Small intestine (tissue), 16 donors: ENCODE measurements around the gene DUSP11. TPM values are rescaled to one million over a fixed set of nuclear protein-coding genes. Genes with fewer than 3 reads are reported as not detected.
A peak's percentile ranks its signal among the peaks of the same experiment; 100 is the strongest.

ENCODE experiments used
- DNase-seq, 2 donors: peaks; one replicate each; pipeline versions ENCODE4 v3.0.0 to v3.0.0-alpha.2; 2013
- FAIRE-seq: peaks from 2 replicates; lab custom pipeline; 2012; peaks lifted over from hg19 to GRCh38; lab: Jason Lieb, UNC
- H3K27ac ChIP-seq, 3 donors: one replicate each; pipeline ENCODE4 v1.5.1; 2013; ENCODE audit warnings: low read length in 2 of 3, mild to moderate bottlenecking in 2 of 3, control low read depth in 1 of 3, inconsistent platforms in 1 of 3, low read depth in 1 of 3, moderate library complexity in 1 of 3
- H3K27me3 ChIP-seq, 3 donors: one replicate each; pipeline ENCODE4 v1.6.1; 2013; ENCODE audit warnings: low read length in 3 of 3, inconsistent platforms in 1 of 3; ENCODE audit not compliant: control insufficient read depth in 3 of 3, insufficient read depth in 3 of 3
- H3K36me3 ChIP-seq, 3 donors: one replicate each; pipeline ENCODE4 v1.6.1; 2013; ENCODE audit warnings: low read length in 3 of 3, inconsistent platforms in 1 of 3, low read depth in 1 of 3, mild to moderate bottlenecking in 1 of 3, moderate library complexity in 1 of 3; ENCODE audit not compliant: control insufficient read depth in 3 of 3, insufficient read depth in 2 of 3
- H3K4me1 ChIP-seq, 3 donors: one replicate each; pipeline ENCODE4 v1.6.1; 2013; ENCODE audit warnings: low read length in 2 of 3, inconsistent platforms in 1 of 3, low read depth in 1 of 3, mild to moderate bottlenecking in 1 of 3, moderate library complexity in 1 of 3; ENCODE audit not compliant: control insufficient read depth in 3 of 3, insufficient read depth in 2 of 3
- H3K4me3 ChIP-seq, 3 donors: one replicate each; pipeline ENCODE4 v1.5.1; 2013; ENCODE audit warnings: low read length in 3 of 3, control low read depth in 1 of 3, inconsistent platforms in 1 of 3, low read depth in 1 of 3, mild to moderate bottlenecking in 1 of 3, moderate library complexity in 1 of 3
- H3K9me3 ChIP-seq, 2 donors: one replicate each; pipeline ENCODE4 v1.6.1; 2013; ENCODE audit warnings: low read depth in 1 of 2, low read length in 1 of 2; ENCODE audit not compliant: control insufficient read depth in 2 of 2, insufficient read depth in 1 of 2
- WGBS, 3 donors: extraction: QIAGEN DNeasy Blood & Tissue Kit; methylation state at CpG; one replicate each; pipeline ENCODE4 v1.1.7; 2013; 5-methylcytosine and 5-hydroxymethylcytosine counted together
- long read RNA-seq, 10 donors: transcript quantifications; one replicate each; lab custom pipeline, GENCODE V29; 2026
- polyA plus RNA-seq, 4 donors: library from polyadenylated mRNA; stranded (reverse) in 3 of 4; unstranded in 1 of 4; fragments of 200-250 nt in 3 of 4; fragments of 120-200 nt in 1 of 4; gene quantifications; one replicate each; pipeline versions ENCODE4 v1.2.1 to v1.2.3, GENCODE V29; 2013
- donor health status: healthy with polysubstance abuse.
- donor health status: control.
- donor health status: control.
- donor health status: Bipolar disorder and iron deficiency.
- donor health status: healthy.

The DUSP11 gene
- 10 to 100 TPM; 14.9 to 31.3 (median 21.1) TPM for polyA plus RNA-seq
- long read RNA-seq, donor 1: 0 reads
- long read RNA-seq, donor 2, partial matches to known transcripts: 0 of 4 reads
- long read RNA-seq, donor 2, other reads (novel, unspliced or antisense): 0 of 4 reads
- long read RNA-seq, donor 3, transcript DUSP11-201 (9 exons, 1,653 nt): major isoform, 6 of 11 reads
- long read RNA-seq, donor 3, partial matches to known transcripts: 5 of 11 reads
- long read RNA-seq, donor 3, other reads (novel, unspliced or antisense): 0 of 11 reads
- long read RNA-seq, donor 4, partial matches to known transcripts: 0 of 1 reads
- long read RNA-seq, donor 4, other reads (novel, unspliced or antisense): 0 of 1 reads
- long read RNA-seq, donor 5, partial matches to known transcripts: 0 of 3 reads
- long read RNA-seq, donor 5, other reads (novel, unspliced or antisense): 0 of 3 reads
- long read RNA-seq, donor 6, transcript DUSP11-201 (9 exons, 1,653 nt): major isoform, 8 of 13 reads
- long read RNA-seq, donor 6, partial matches to known transcripts: 5 of 13 reads
- long read RNA-seq, donor 6, other reads (novel, unspliced or antisense): 0 of 13 reads
- long read RNA-seq, donor 7: 0 reads
- long read RNA-seq, donor 8, partial matches to known transcripts: 0 of 2 reads
- long read RNA-seq, donor 8, other reads (novel, unspliced or antisense): 0 of 2 reads
- long read RNA-seq, donor 9, partial matches to known transcripts: 0 of 1 reads
- long read RNA-seq, donor 9, other reads (novel, unspliced or antisense): 0 of 1 reads
- long read RNA-seq, donor 10, transcript DUSP11-201 (9 exons, 1,653 nt): major isoform, 14 of 14 reads
- long read RNA-seq, donor 10, partial matches to known transcripts: 0 of 14 reads
- long read RNA-seq, donor 10, other reads (novel, unspliced or antisense): 0 of 14 reads

GRCh38 chr2:73779467-73780236 lies at the start of gene DUSP11:
Gene DUSP11 (minus strand): TSS chr2:73780103. CDS start chr2:73779974, 129 bp downstream.
- DNase-seq (peak; percentile 97), FAIRE-seq (no peak)
- H3K9me3 ChIP-seq: no peaks in the 10 kb centered on the region
- H3K27ac ChIP-seq: peak within 1 kb of the TSS; percentile 82 to 94 (median 85)
- WGBS, 3 donors: 0% methylated on average over 40 of the region's 40 CpGs
- H3K27me3 ChIP-seq: peaks cover 0 to 3% (median 0%) of the 10 kb centered on the region in 3 donors
- peak within 1 kb of the TSS; percentile 74 to 88 (median 85) for H3K4me3 ChIP-seq
- H3K4me1 ChIP-seq: peaks cover 0 to 7% (median 4%) of the 10 kb centered on the region in 3 donors
- H3K36me3 ChIP-seq: peaks cover 0 to 11% (median 7%) of the 10 kb centered on the region in 3 donors

GRCh38 chr2:73828818-73829570 lies 49.1 kb upstream of the DUSP11 start, which contains the start of gene STAMBP:
Gene STAMBP (plus strand): TSS chr2:73828961. CDS start chr2:73830857, 1,896 bp downstream.
- Histone ChIP-seq H3K36me3 (peaks cover 2 to 11% (median 6%) of the 10 kb centered on the region in 3 donors), H3K4me3 (peak within 1 kb of the TSS; percentile 58 to 95 (median 91)), H3K9me3 (no peaks in the 10 kb centered on the region), H3K27ac (peak within 1 kb of the TSS; percentile 39 to 98 (median 94)), H3K27me3 (no peaks in the 10 kb centered on the region), H3K4me1 (peaks cover 7 to 8% (median 7%) of the 10 kb centered on the region in 3 donors)
- peak; percentile 70 for FAIRE-seq
- 0 to 1% (median 0%) methylated on average over 38 to 48 of the region's 48 CpGs for WGBS, 3 donors
- DNase-seq: peak; percentile 98

- FAIRE-seq (no peak), DNase-seq (no peak)
- peaks cover 7 to 8% (median 7%) of the 10 kb centered on the region in 3 donors for H3K4me1 ChIP-seq
- H3K27me3 ChIP-seq: no peaks in the 10 kb centered on the region
- no peaks in the 10 kb centered on the region for H3K9me3 ChIP-seq
- H3K36me3 ChIP-seq: peaks cover 2 to 8% (median 6%) of the 10 kb centered on the region in 3 donors
- 60 to 65% (median 61%) methylated on average over 4 of the region's 4 CpGs for whole genome bisulfite sequencing, 3 donors
- peak overlapping the region; percentile 16 to 98 (median 23) for H3K27ac ChIP-seq
- peak overlapping the region; percentile 10 to 95 (median 25) for H3K4me3 ChIP-seq
These were observed 48.5 kb upstream of the DUSP11 start for GRCh38 chr2:73828389-73828817.

GRCh38 chr2:73827660-73828388 lies 47.9 kb upstream of the DUSP11 start:
- peak overlapping the region in 1 of 3 donors; percentile 9 for H3K27ac ChIP-seq
- peaks cover 7 to 8% (median 7%) of the 10 kb centered on the region in 3 donors for H3K4me1 ChIP-seq
- no peaks in the 10 kb centered on the region for H3K27me3 ChIP-seq
- WGBS, 3 donors: 79 to 88% (median 81%) methylated on average over 9 of the region's 9 CpGs
- peaks cover 2 to 8% (median 5%) of the 10 kb centered on the region in 3 donors for H3K36me3 ChIP-seq
- FAIRE-seq (no peak), DNase-seq (no peak)
- H3K4me3 ChIP-seq: peak overlapping the region in 2 of 3 donors; percentile 25 to 95
- H3K9me3 ChIP-seq: no peaks in the 10 kb centered on the region

GRCh38 chr2:73827018-73827417 lies 47.1 kb upstream of the DUSP11 start:
- no peak for FAIRE-seq
- H3K27me3 ChIP-seq: no peaks in the 10 kb centered on the region
- peaks cover 0 to 3% (median 0%) of the 10 kb centered on the region in 3 donors for H3K36me3 ChIP-seq
- H3K4me3 ChIP-seq: no peak overlapping the region
- peak; percentile 31 to 36 for DNase-seq
- WGBS, 3 donors: 12 to 28% (median 27%) methylated on average over 2 of the region's 2 CpGs
- no peak overlapping the region for H3K27ac ChIP-seq
- H3K4me1 ChIP-seq: peaks cover 7 to 8% (median 7%) of the 10 kb centered on the region in 3 donors
- no peaks in the 10 kb centered on the region for H3K9me3 ChIP-seq

- Histone ChIP-seq H3K27me3 (no peaks in the 10 kb centered on the region), H3K27ac (no peak overlapping the region), H3K4me1 (peaks cover 3 to 8% (median 6%) of the 10 kb centered on the region in 3 donors), H3K4me3 (no peak overlapping the region), H3K36me3 (no peaks in the 10 kb centered on the region), H3K9me3 (no peaks in the 10 kb centered on the region)
- WGBS, 3 donors: 81 to 91% (median 88%) methylated on average over 4 of the region's 4 CpGs
- DNase-seq (no peak), FAIRE-seq (no peak)
These were observed 45.5 kb upstream of the DUSP11 start for GRCh38 chr2:73825408-73825807.
